Measurements from ENCODE around the gene ANKRD2.
A peak's percentile ranks its signal among the peaks of the same experiment; 100 is the strongest.

ANKRD2 gene

GRCh38 chr10:97607095-97607636 is 34.6 kb downstream of the ANKRD2 start:
- TF ChIP-seq, protein P1, sequence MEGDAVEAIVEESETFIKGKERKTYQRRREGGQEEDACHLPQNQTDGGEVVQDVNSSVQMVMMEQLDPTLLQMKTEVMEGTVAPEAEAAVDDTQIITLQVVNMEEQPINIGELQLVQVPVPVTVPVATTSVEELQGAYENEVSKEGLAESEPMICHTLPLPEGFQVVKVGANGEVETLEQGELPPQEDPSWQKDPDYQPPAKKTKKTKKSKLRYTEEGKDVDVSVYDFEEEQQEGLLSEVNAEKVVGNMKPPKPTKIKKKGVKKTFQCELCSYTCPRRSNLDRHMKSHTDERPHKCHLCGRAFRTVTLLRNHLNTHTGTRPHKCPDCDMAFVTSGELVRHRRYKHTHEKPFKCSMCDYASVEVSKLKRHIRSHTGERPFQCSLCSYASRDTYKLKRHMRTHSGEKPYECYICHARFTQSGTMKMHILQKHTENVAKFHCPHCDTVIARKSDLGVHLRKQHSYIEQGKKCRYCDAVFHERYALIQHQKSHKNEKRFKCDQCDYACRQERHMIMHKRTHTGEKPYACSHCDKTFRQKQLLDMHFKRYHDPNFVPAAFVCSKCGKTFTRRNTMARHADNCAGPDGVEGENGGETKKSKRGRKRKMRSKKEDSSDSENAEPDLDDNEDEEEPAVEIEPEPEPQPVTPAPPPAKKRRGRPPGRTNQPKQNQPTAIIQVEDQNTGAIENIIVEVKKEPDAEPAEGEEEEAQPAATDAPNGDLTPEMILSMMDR (conservative IDR thresholded peaks at IDR 0.05; ENCODE audit: low read depth, low read length): no peak
- H3K4me3 ChIP-seq (ENCODE audit: low read depth, low read length): no peak overlapping the region
- no peak for DNase-seq (ENCODE audit: low read depth)

GRCh38 chr10:97608991-97609561 is 36.5 kb downstream of the ANKRD2 start:
- no peak for DNase-seq (ENCODE audit: low read depth)
- TF ChIP-seq, protein P1 (conservative IDR thresholded peaks at IDR 0.05; ENCODE audit: low read depth, low read length): no peak
- no peak overlapping the region for H3K4me3 ChIP-seq (ENCODE audit: low read depth, low read length)

DNA sequence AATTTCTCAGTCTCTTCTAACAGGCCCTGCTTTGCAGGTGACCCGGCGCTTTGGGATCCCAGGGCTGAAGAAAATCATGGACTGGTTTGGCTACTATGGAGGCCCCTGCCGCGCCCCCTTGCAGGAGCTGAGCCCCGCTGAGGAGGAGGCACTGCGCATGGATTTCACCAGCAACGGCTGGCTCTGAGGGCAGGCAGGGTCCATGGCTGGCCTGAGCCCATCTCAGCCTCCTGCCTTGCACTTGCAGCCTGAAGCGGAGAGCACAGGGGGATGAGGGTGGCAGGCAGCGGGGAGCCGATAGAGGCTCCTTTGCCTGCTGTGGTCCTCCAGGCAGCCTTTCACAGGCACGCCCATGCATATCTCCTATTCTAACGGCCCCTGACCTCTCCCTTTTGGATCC is 38.9 kb downstream of the ANKRD2 start:
- TF ChIP-seq, protein P1 (conservative IDR thresholded peaks at IDR 0.05; ENCODE audit: low read depth, low read length): no peak
- H3K4me3 ChIP-seq (ENCODE audit: low read depth, low read length): no peak overlapping the region
- DNase-seq (ENCODE audit: low read depth): no peak

GRCh38 chr10:97612386-97612785 is 39.8 kb downstream of the ANKRD2 start:
- peak; percentile 77 for DNase-seq (ENCODE audit: low read depth)
- TF ChIP-seq, protein P1 (conservative IDR thresholded peaks at IDR 0.05; ENCODE audit: low read depth, low read length): peak; percentile 45

DNA sequence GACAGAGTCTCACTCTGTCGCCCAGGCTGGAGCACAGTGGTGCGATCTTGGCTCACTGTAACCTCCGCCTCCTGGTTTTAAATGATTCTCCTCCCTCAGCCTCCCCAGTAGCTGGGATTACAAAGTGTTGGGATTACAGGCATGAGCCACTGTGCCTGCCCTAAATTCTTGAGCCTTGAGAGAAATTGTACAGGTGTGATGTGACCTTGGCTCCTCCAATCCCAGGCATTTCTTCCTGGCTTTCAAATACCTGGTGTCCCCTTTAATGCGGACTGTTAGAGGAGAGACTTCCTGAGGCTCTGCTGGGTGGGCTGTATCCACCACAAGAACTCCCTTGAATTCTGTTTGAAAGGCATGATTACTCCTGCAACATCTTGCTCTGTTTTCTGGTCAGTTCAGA is 45.7 kb downstream of the ANKRD2 start:
- no peak overlapping the region for H3K4me3 ChIP-seq (ENCODE audit: low read depth, low read length)
- no peak for DNase-seq (ENCODE audit: low read depth)
- TF ChIP-seq, protein P1 (conservative IDR thresholded peaks at IDR 0.05; ENCODE audit: low read depth, low read length): no peak

More at GRCh38 chr10:97612386-97612785, 39.8 kb downstream of the ANKRD2 start:
- H3K4me3 ChIP-seq (ENCODE audit: low read depth, low read length): no peak overlapping the region

DNA sequence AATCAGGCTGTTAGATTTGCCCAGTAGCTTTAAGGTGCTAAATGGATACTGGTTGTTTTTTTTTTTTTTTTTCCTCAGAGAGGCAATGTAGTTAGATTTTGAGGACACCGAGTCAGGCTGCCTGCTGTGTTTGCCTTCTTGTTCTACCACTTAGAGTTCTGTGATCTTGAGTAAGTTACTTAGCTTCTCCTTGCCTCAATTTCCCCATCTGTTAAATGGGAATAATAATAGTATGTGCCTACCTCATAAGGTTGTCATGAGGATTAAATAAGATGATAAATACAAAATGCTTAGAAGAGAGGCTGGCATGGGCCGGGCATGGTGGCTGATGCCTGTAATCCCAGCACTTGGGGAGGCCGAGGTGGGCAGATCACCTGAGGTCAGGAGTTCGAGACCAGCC is 46.2 kb downstream of the ANKRD2 start:
- TF ChIP-seq, protein P1 (conservative IDR thresholded peaks at IDR 0.05; ENCODE audit: low read depth, low read length): no peak

GRCh38 chr10:97623277-97623676 is 50.7 kb downstream of the ANKRD2 start:
- DNase-seq (ENCODE audit: low read depth): no peak
- TF ChIP-seq, protein P1 (conservative IDR thresholded peaks at IDR 0.05; ENCODE audit: low read depth, low read length): no peak
- no peak overlapping the region for H3K4me3 ChIP-seq (ENCODE audit: low read depth, low read length)

More for the DNA sequence above, 46.2 kb downstream of the ANKRD2 start:
- no peak for DNase-seq (ENCODE audit: low read depth)
- no peak overlapping the region for H3K4me3 ChIP-seq (ENCODE audit: low read depth, low read length)

All from choroid plexus epithelial cell (primary cell).